Astrocyte of the cerebellum (primary cell): Measurements from ENCODE around the gene SNTA1.
A peak's percentile ranks its signal among the peaks of the same experiment; 100 is the strongest.

Source experiments
- DNase-seq: peaks from one replicate; pipeline ENCODE4 v3.0.0-alpha.2; 2011; ENCODE audit warnings: low read depth
- H3K4me3 ChIP-seq: 2 replicates; pipeline ENCODE4 v1.5.1; 2011; ENCODE audit warnings: mild to moderate bottlenecking, low read depth, low read length, moderate library complexity
- CTCF ChIP-seq: IDR thresholded peaks from 2 replicates; pipeline ENCODE4 v1.5.1; 2012; ENCODE audit warnings: low read length, low read depth, moderate library complexity, mild to moderate bottlenecking; ENCODE audit errors: missing control alignments
- in situ Hi-C: cut with HindIII; loops from 2 replicates; pipeline ENCODE4 v1.10.0; 2017; ENCODE audit warnings: low sequenced_read_pairs

The SNTA1 gene

GRCh38 chr20:33450867-33451266 lies 7.3 kb upstream of the SNTA1 start:
- in situ Hi-C loops: no loop called here
- no peak for DNase-seq
- TF ChIP-seq CTCF: no peak
- H3K4me3 ChIP-seq: no peak overlapping the region

- no peak overlapping the region for H3K4me3 ChIP-seq
- TF ChIP-seq CTCF: no peak
- in situ Hi-C loops: no loop called here
- DNase-seq: no peak
Measured at GRCh38 chr20:33445881-33446625, 2.5 kb upstream of the SNTA1 start.

- DNase-seq: no peak
- in situ Hi-C loops: no loop called here
- no peak for TF ChIP-seq CTCF
- H3K4me3 ChIP-seq: no peak overlapping the region
Measured at GRCh38 chr20:33444797-33445560, 1.4 kb upstream of the SNTA1 start.

- no peak for DNase-seq
- TF ChIP-seq CTCF: no peak
- H3K4me3 ChIP-seq: peak overlapping the region; percentile 55
- in situ Hi-C loops: no loop called here
Measured at GRCh38 chr20:33443006-33443511, 504 bp downstream of the SNTA1 start.

GRCh38 chr20:33442136-33443005 lies 1.2 kb downstream of the SNTA1 start:
- peak overlapping the region; percentile 55 for H3K4me3 ChIP-seq
- in situ Hi-C loops: no loop called here
- DNase-seq: no peak
- TF ChIP-seq CTCF: no peak
